Gastroesophageal sphincter (tissue), 3 donors: ENCODE results near the gene ATRAID.
A peak's percentile ranks its signal among the peaks of the same experiment; 100 is the strongest.

Experiments used
- CTCF ChIP-seq, 4 experiments: fragments of 200-600 bp in 2 of 4; fragments of 450-650 bp in 2 of 4; sonication (generic) in 1 of 4; IDR thresholded peaks; one replicate each; pipeline ENCODE4 v1.5.1; 2017 to 2019; ENCODE audit warnings: antibody characterized with exemption in 4 of 4, mild to moderate bottlenecking in 2 of 4, moderate library complexity in 2 of 4
- EP300 ChIP-seq: sonication (generic); formaldehyde crosslinking; IDR thresholded peaks from one replicate; pipeline ENCODE4 v1.6.1; 2017; ENCODE audit warnings: antibody characterized with exemption, mild to moderate bottlenecking
- POLR2A ChIP-seq, 2 donors: fragments of 450-650 bp; IDR thresholded peaks; one replicate each; pipeline ENCODE4 v1.6.1; 2017; ENCODE audit warnings: antibody characterized with exemption in 2 of 2, mild to moderate bottlenecking in 2 of 2, moderate library complexity in 1 of 2
- POLR2AphosphoS5 ChIP-seq: sonication (generic); formaldehyde crosslinking; IDR thresholded peaks from one replicate; pipeline ENCODE4 v1.6.1; 2017; ENCODE audit warnings: antibody characterized with exemption

- TF ChIP-seq CTCF (IDR thresholded peaks at IDR 0.05) (peak in 3 of 4 experiments; percentile 51 to 66 (median 51)), POLR2A (IDR thresholded peaks at IDR 0.05) (no peak), POLR2AphosphoS5 (no peak), EP300 (no peak)
These were observed 20.6 kb upstream of the ATRAID start for GRCh38 chr2:27191070-27191829.
